Osteoblast (primary cell): ENCODE results near the gene C11orf68. TPM values are rescaled to one million over a fixed set of nuclear protein-coding genes. Genes with fewer than 3 reads are reported as not detected.
A peak's percentile ranks its signal among the peaks of the same experiment; 100 is the strongest.

ENCODE experiments used
- DNase-seq: peaks from one replicate; pipeline ENCODE4 v3.0.0; 2011; ENCODE audit warnings: low spot score, mixed read lengths; ENCODE audit not compliant: insufficient read length; ENCODE audit errors: missing footprints
- H2AFZ ChIP-seq: 2 replicates; pipeline ENCODE4 v1.6.0; 2011; ENCODE audit warnings: mild to moderate bottlenecking, low read length
- H3K27ac ChIP-seq: 2 replicates; pipeline ENCODE4 v1.5.1; 2011; ENCODE audit warnings: mild to moderate bottlenecking, low read depth, low read length, moderate library complexity
- H3K27me3 ChIP-seq: 2 replicates; pipeline ENCODE4 v1.6.0; 2012; ENCODE audit warnings: mild to moderate bottlenecking, control low read depth, inconsistent platforms, low read length, moderate library complexity; ENCODE audit not compliant: insufficient read depth
- H3K36me3 ChIP-seq: 2 replicates; pipeline ENCODE4 v1.5.1; 2011; ENCODE audit warnings: mild to moderate bottlenecking, low read length, control low read depth, moderate library complexity; ENCODE audit not compliant: insufficient read depth
- H3K4me1 ChIP-seq: 2 replicates; pipeline ENCODE4 v1.5.1; 2011; ENCODE audit warnings: mild to moderate bottlenecking, low read length, control low read depth, moderate library complexity; ENCODE audit not compliant: insufficient read depth
- H3K4me2 ChIP-seq: 2 replicates; pipeline ENCODE4 v1.6.0; 2011; ENCODE audit warnings: mild to moderate bottlenecking, low read length; ENCODE audit not compliant: insufficient read depth
- H3K4me3 ChIP-seq: fragments of 200-600 bp; sonication (generic); 3 replicates; pipeline ENCODE4 v1.5.1; 2012; ENCODE audit warnings: mild to moderate bottlenecking, low read length, inconsistent platforms; ENCODE audit not compliant: insufficient read depth
- H3K79me2 ChIP-seq: 2 replicates; pipeline ENCODE4 v1.6.0; 2012; ENCODE audit warnings: mild to moderate bottlenecking, low read length, control low read depth, inconsistent platforms; ENCODE audit not compliant: insufficient read depth
- H3K9me3 ChIP-seq: 2 replicates; pipeline ENCODE4 v1.5.1; 2011; ENCODE audit warnings: low read depth, low read length, control low read depth
- H4K20me1 ChIP-seq: 2 replicates; pipeline ENCODE4 v1.6.0; 2012; ENCODE audit warnings: mild to moderate bottlenecking, low read length, control low read depth; ENCODE audit not compliant: insufficient read depth
- total RNA-seq: library from RNA; depleted of rRNA; stranded (reverse); fragments of >200 nt; gene quantifications from 2 replicates; pipeline ENCODE4 v1.2.3, GENCODE V29; 2012
- TF ChIP-seq, protein P1 (sequence below): IDR thresholded peaks from 2 replicates; pipeline ENCODE4 v1.5.1; 2011; ENCODE audit warnings: mild to moderate bottlenecking, low read depth, low read length, moderate library complexity; ENCODE audit errors: extremely low read depth

The C11orf68 gene
- total RNA-seq, 1 donor, result 32.9 TPM

DNA sequence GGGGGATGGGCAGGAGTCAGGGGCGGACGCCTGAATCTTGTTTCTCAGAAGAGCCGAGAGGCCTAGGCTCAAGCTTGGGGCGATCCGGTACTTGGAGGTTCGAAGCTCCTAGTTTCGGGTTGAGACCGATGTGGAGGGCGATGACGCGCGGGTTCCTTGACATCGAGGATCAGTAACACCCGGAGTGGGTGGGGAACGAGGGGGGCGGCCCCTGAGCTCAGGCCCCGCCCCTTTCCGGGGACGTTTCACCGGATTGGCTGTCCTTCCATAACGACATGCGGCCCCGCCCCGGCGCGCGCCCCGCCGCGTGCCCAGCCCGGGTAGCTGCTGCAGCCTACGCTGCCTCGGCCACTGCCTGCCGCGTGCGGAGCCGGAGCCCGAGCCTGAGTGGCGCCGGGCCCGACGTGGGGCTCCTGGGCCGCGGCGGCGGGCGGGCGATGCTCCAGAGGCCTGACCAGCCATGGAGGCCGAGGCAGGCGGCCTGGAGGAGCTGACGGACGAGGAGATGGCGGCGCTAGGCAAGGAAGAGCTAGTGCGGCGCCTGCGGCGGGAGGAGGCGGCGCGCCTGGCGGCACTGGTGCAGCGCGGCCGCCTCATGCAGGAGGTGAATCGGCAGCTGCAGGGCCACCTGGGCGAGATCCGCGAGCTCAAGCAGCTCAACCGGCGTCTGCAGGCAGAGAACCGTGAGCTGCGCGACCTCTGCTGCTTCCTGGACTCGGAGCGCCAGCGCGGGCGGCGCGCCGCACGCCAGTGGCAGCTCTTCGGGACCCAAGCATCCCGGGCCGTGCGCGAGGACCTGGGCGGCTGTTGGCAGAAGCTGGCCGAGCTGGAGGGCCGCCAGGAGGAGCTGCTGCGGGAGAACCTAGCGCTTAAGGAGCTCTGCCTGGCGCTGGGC, 28.3 kb downstream of the C11orf68 start, which contains the start of gene CCDC85B:
CCDC85B (plus strand) TSS at position 350 of the 895 bp plus-strand sequence; CDS start at position 461, 111 bp downstream.
- Histone ChIP-seq H3K27ac (peak within 1 kb of the TSS; percentile 98), H3K27me3 (no peaks in the 10 kb centered on the region), H4K20me1 (peaks cover 44% of the 10 kb centered on the region), H3K4me2 (peak within 1 kb of the TSS; percentile 100), H3K4me3 (peak within 1 kb of the TSS; percentile 95), H3K9me3 (no peaks in the 10 kb centered on the region), H3K4me1 (peaks cover 68% of the 10 kb centered on the region), H3K79me2 (peaks cover 65% of the 10 kb centered on the region), H3K36me3 (peaks cover 46% of the 10 kb centered on the region), H2AFZ (no peak within 1 kb of the TSS)
- TF ChIP-seq, protein P1, sequence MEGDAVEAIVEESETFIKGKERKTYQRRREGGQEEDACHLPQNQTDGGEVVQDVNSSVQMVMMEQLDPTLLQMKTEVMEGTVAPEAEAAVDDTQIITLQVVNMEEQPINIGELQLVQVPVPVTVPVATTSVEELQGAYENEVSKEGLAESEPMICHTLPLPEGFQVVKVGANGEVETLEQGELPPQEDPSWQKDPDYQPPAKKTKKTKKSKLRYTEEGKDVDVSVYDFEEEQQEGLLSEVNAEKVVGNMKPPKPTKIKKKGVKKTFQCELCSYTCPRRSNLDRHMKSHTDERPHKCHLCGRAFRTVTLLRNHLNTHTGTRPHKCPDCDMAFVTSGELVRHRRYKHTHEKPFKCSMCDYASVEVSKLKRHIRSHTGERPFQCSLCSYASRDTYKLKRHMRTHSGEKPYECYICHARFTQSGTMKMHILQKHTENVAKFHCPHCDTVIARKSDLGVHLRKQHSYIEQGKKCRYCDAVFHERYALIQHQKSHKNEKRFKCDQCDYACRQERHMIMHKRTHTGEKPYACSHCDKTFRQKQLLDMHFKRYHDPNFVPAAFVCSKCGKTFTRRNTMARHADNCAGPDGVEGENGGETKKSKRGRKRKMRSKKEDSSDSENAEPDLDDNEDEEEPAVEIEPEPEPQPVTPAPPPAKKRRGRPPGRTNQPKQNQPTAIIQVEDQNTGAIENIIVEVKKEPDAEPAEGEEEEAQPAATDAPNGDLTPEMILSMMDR, result no peak
- peak; percentile 99 for DNase-seq

DNA sequence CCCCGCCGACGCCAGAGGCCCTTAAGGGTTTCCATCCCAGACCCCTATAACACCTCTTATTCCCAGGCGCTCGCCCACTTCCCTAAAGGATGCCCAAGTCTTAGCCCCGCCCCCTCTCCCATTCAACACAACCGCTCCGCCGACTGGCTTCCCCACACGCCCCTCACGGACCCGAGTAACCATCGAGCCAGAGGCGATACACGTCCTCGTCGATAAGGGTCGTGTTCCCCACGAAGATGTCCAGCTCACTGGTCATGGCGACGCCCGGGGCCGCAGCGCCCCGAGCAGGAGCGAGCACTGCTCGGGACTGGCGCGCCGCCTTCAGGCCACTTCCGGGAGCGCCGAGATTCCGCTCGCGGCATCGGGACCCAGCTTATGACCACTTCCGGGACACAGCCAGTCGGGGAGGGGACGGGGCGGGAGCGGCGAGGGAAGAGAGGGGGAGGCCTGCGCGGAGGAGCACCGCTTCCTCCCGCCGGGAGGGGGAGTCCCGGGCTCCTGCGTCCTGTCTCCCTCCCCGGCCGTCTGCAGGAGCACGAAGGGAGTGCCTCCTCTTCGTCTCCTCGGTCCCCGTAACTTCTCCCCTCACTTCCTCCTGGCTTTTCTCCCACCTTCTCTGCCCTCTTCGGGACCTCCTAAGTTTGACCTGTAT, 30.6 kb downstream of the C11orf68 start, which contains the start of gene FIBP:
FIBP (minus strand) TSS at position 309 of the 652 bp plus-strand sequence; CDS start at position 256, 53 bp downstream.
- H2AFZ ChIP-seq, result peak within 1 kb of the TSS; percentile 88
- H4K20me1 ChIP-seq, result peaks cover 45% of the 10 kb centered on the region
- peak within 1 kb of the TSS; percentile 98 for H3K27ac ChIP-seq
- H3K4me1 ChIP-seq, result peaks cover 48% of the 10 kb centered on the region
- TF ChIP-seq, protein P1, result peak; percentile 72
- H3K27me3 ChIP-seq, result no peaks in the 10 kb centered on the region
- H3K9me3 ChIP-seq, result no peaks in the 10 kb centered on the region
- H3K4me3 ChIP-seq, result peak within 1 kb of the TSS; percentile 95
- H3K36me3 ChIP-seq, result peaks cover 49% of the 10 kb centered on the region
- peak; percentile 100 for DNase-seq
- peaks cover 63% of the 10 kb centered on the region for H3K79me2 ChIP-seq
- H3K4me2 ChIP-seq, result peak within 1 kb of the TSS; percentile 100

DNA sequence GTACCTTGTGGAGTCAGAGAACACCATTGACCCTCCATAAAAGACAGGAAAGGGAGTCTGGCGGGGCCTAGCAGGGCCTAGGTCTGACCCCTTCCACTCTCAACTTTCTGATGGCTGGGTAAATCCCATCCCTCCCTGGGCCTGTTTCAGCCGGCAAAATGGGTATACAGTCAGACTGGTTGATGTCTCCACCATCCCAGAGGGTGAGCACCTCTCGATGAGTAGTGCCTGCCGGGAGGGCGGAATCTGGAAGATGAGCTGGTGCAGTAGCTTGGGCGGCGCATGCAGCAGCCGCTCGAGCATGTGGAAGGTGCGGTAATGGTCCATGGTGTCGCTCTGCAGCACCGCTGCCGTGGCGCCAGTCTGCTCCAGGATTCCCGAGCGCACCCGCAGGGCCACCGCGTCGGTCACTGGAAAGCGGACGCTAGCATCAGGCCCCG, 31.1 kb downstream of the C11orf68 start:
- TF ChIP-seq, protein P1, result no peak
- peaks cover 41% of the 10 kb centered on the region for H4K20me1 ChIP-seq
- H3K9me3 ChIP-seq, result no peaks in the 10 kb centered on the region
- H3K4me2 ChIP-seq, result peak overlapping the region; percentile 100
- DNase-seq, result no peak
- peak overlapping the region; percentile 88 for H2AFZ ChIP-seq
- H3K27me3 ChIP-seq, result no peaks in the 10 kb centered on the region
- peaks cover 51% of the 10 kb centered on the region for H3K36me3 ChIP-seq
- peaks cover 43% of the 10 kb centered on the region for H3K4me1 ChIP-seq
- peak overlapping the region; percentile 81 for H3K27ac ChIP-seq
- H3K79me2 ChIP-seq, result peaks cover 58% of the 10 kb centered on the region
- H3K4me3 ChIP-seq, result peak overlapping the region; percentile 95
